EH (cell line): Measurements from ENCODE around the gene NCKIPSD.
"Not testable (repeated sequence)": the region's sequence is repeated elsewhere in the genome, so short reads cannot be mapped to it uniquely, and the experiment has no call there.

Experiments used
- DNase-seq: peaks from one replicate; pipeline ENCODE4 v3.0.0-alpha.2; 2015; ENCODE audit warnings: low read depth

The NCKIPSD gene

DNA sequence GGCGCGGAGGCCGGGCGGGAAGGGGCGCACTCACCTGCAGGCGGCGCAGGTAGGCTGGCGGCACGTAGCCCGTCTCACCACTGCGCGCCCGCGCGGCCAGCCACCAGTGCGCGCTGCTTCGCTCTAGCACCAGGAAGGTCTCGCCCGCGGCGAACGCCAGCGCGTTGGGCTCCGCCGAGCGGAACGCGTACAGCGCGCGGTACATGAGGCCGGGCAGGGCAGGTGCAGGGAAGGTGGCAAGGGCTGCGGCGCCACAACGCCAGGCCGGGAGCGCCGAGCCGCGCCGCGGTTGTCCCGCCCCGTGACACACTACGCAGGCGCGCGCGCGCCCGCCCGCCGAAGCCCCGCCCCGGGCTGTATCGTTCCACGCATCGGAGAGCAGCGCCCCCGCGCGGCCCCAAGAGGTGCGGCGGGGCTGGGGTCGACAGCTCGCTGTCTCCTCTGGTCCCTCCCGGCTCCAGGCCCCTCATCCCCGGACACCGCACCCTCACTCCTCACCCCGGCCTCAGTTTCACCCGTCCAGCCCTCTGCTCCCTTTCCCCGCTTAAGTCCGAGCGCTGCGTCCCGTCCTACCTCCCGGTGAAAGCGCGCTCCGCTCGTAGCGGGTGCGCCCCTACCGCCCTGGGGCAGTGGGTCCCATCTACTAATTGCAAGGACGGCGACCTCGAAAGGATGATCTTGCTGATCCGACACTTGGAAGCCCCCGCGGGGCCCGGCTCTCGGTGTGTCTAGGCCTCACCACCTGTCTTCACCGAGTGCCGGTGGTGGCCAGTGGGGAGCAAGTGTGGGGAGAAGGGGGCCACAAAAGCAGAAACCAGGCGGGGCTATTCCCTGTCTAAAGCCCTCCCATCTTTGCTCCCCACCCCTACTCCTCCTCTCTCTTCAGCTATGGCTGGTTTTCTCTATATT, at the start of gene NCKIPSD:
Gene NCKIPSD, minus strand, starts transcription at position 313 of the 909 bp plus-strand sequence. Its CDS starts 108 bp downstream, at position 205.
- DNase-seq: peak; percentile 80

DNA sequence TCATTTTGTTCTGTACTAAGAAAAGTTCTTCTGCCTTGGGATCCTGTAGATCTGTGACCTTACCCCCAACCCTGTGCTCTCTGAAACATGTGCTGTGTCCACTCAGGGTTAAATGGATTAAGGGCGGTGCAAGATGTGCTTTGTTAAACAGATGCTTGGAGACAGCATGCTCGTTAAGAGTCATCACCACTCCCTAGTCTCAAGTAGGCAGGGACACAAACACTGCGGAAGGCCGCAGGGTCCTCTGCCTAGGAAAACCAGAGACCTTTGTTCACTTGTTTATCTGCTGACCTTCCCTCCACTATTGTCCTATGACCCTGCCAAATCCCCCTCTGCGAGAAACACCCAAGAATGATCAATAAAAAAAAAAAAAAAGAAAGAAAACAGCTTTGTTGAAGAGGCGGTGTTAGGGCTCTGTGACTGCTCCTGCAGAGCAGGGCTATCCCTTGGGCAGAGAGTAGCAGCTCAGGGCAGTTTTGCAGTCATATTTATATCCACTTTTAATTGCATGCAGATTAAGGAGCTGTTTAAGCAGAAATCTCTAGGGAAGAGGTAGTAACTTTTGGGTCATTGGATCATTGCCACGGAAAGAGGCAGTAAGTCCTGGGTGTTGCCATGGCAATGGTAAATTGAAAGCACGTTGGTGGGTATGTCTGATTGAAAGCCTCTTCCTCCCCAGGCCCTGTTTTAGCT, 49.5 kb upstream of the NCKIPSD start:
- peak; percentile 37 for DNase-seq

DNA sequence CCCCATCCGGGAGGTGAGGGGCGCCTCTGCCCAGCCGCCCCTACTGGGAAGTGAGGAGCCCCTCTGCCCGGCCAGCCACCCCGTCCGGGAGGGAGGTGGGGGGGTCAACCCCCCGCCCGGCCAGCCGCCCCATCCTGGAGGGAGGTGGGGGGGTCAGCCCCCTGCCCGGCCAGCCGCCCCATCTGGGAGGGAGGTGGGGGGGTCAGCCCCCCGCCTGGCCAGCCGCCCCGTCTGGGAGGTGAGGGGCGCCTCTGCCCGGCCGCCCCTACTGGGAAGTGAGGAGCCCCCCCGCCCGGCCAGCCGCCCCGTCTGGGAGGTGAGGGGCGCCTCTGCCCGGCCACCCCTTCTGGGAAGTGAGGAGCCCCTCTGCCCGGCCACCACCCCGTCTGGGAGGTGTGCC, 48.8 kb upstream of the NCKIPSD start:
- DNase-seq: not testable (repeated sequence)

DNA sequence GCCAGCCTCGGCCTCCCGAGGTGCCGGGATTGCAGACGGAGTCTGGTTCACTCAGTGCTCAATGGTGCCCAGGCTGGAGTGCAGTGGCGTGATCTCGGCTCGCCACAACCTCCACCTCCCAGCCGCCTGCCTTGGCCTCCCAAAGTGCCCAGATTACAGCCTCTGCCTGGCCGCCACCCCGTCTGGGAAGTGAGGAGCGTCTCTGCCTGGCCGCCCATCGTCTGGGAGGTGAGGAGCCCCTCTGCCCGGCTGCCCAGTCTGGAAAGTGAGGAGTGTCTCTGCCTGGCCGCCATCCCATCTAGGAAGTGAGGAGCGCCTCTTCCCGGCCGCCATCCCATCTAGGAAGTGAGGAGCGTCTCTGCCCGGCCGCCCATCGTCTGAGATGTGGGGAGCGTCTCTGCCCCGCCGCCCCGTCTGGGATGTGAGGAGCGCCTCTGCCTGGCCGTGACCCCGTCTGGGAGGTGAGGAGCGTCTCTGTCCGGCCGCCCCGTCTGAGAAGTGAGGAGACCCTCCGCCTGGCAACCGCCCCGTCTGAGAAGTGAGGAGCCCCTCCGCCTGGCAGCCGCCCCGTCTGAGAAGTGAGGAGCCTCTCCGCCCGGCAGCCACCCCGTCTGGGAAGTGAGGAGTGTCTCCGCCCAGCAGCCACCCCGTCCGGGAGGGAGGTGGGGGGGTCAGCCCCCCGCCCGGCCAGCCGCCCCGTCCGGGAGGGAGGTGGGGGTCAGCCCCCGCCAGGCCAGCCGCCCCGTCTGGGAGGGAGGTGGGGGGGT, 48.2 kb upstream of the NCKIPSD start:
- not testable (repeated sequence) for DNase-seq

DNA sequence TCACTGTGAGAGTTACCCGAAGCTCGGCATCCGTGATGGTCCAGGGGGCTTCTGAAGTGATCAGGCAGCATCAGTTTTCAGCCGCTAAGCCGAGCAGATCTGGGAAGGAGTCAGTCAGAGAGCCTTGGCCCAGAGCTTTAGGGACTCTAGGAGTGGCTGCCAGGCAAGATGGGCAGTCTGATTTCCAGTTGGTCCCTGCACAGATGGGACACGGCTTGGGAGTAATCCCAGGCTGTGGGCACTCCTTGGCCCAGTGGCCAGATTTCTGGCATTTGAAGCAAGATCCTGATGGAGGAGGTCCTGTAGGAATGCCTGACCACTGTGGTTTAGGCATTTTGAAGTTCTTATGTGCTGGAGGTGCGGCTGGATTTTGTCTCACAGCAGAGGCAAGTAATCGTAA, 41.8 kb upstream of the NCKIPSD start:
- DNase-seq: no peak

DNA sequence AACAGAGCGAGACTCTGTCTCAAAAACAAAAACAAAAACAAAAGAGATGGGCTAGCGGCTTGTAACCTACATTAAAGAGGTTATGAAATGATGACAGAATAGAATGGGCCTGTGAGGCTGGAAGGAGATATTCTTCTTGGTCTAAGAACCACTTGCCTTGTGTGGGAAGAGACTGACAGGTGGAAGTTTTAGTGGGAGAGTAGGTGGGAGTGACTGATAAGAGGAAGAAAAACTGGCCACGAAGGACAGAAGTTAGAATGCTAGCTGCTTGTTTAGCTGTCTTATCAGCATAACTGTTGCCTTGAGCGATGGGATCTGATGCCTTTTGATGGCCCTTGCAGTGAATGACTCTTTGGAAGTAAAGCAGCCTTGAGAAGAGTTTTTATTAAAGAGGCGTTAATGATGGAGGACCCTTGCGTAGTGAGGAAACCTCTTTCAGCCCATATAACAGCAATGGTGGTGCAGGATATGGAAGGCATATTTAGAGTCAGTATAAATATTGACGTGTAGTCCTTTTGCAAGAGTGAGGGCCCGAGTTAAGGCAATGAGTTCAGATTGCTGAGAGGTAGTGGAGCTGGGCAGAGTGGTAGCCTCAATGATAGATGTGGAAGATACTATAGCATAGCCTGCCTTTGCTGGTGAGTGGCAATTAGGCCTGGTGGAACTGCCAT, 39.6 kb upstream of the NCKIPSD start:
- DNase-seq: not testable (repeated sequence)

DNA sequence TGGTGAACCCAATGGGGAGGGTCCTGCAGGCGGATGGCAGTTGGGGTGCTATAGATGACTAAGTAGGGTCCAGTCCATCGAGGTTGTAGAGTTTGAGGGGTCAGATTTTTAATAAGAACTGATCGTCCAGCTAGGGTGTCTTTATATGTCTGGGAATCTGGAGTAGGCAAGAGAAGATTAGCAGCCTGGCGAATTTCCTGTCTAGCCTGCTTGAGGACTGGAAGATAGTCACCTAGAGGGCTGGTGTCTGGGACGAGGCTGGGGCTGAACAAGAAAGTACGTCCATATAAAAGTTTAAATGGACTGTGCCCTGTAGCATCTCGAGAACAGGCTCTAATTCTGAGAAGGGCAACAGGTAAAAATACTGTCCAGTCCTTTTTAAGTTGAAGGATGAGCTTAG, 38.0 kb upstream of the NCKIPSD start:
- no peak for DNase-seq

DNA sequence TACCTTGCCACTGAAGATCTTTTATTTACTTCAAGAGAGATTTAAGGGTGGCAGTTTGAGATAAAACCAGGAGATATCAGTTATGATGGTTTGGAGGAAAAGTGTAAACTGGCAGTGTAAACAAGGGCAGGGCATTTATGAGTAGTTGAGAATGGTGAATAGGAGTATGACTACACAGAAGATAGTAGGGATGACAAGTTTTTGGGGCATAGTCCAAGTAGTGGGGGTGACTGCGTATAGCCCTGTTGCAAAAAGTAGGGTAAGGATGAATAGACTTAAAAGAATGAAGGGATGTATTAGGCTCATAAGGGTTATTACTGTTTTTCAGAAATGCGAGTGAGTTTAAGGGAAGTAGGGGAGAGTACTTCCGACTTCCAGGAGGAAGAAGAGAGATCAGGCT, 37.6 kb upstream of the NCKIPSD start:
- DNase-seq: not testable (repeated sequence)

DNA sequence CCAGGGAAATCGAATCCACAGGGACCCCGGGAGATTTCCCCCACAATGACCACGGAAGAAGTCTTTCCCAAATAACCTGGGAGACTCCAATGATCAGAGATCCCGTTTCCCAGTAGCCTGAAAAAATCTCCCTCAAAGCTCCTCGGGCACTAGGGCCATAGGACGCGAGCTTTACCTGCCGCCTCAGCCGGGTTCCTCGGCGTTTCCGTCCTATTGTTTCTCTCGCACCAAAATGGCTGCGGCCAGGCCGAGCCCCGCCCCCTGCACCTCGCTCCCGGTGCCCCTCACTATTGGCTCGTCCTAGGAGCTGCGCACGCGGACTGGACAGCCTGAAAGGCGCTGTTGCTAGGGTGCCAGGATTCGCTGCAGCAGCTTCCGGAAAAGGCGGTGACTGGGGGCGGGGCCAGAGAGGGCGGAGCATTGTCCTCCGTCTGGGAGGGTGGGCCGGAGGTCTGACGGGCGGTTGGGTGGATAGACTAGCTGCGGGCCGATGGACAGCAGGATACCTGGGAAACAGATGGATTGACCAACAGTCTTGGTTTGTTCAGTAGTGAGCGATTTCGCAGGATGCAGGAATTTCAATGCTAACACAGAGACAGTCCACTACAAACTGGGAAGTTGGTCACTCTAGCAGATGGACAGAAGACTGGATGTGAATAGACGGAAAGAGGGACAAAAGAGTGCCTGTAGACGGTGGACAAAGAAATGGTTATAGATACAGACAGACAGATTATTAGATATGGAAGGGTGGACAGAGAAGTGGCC, 31.4 kb upstream of the NCKIPSD start, which contains the start of gene IP6K2:
Gene IP6K2, minus strand, starts transcription at position 240 of the 765 bp plus-strand sequence. CDS start 21,930 bp downstream, outside the sequence.
- peak; percentile 98 for DNase-seq

DNA sequence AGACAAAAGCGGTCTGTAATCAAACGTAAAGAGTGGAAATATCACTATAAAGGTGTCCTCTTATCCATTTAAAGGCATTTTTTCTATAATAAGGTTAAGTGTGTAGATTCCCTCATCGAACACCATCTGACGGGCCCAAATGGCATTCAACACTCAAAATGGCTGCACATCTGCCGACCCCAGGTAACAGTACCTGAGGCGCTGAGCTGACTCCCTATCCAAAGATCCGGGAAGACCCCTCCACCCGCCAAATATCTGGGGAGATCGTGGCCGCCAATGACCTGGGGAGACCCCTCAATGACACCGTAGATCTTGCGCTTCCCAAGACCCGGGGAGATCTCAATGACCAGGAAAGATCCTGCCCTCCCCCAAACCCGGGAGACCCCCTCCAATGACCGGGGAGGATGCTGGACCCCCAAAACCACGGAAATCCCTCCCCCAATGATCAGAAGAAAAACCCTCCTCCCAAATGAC, 30.8 kb upstream of the NCKIPSD start:
- no peak for DNase-seq

DNA sequence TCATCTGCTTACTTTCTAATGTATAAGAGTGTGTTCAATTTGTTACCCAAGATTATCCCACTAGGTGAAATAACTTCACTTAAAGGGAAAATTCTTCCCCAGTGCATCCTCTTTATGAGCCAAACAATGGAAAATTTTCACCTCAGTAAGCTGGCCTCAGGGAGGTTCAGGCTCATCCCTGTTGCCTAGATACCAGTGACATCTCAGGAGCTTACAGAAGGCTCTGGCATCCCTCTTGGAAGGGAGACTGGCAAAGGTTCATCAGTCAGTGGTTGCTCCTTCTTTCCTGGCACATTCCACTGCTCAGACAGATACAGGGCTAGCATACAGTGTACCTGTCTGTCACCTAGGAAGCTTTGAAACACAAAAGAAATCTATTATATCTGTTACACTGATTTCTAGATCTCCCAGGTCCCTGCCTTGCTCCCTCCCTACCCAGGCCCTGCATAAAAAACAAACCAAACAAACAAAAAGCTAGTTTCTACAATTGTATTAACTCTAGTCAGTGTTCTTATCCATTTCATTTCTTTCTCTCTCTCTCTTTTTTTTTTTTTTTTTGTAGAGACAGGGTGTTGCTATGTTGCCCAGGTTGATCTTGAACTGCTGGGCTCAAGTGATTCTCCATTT, 29.6 kb upstream of the NCKIPSD start:
- peak; percentile 75 for DNase-seq

DNA sequence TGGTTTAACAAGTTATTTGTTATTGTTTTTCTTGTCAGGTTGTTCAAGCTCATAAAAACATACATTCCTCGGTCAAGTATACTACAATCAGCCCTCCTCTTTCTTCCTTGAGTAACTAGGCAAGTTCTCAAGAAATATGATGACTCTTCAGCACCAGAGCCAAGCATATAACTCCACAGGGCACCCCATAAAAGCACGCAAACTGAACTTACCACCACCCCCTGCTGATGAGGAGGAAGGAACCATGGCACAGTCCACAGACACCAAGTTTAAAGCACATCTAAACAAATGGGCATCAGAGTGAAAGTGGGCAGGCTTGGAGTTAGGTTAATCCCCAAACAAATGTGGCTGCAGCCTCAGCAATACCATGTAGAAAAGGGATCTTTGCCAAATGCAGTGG, 26.0 kb upstream of the NCKIPSD start:
- DNase-seq: peak; percentile 19

DNA sequence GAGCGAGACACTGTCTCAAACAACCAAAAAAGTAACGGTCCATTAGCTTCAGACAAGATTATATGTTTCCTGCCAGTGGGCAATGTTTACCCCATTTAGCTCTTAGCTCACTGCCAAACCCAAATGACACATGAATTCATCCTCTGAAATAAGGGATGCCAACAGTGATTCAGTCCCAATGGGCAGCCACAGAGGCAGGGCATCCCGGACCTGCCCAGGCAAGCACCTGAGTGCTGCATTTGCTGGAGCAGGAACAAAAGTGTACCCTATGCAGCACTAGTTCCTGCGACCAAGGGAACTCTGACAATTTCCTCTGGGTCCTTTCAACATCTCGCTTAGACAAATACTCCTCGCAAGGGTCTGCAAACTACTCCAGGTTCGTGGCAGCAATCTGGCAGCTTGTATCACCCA, 23.3 kb upstream of the NCKIPSD start:
- DNase-seq: no peak

DNA sequence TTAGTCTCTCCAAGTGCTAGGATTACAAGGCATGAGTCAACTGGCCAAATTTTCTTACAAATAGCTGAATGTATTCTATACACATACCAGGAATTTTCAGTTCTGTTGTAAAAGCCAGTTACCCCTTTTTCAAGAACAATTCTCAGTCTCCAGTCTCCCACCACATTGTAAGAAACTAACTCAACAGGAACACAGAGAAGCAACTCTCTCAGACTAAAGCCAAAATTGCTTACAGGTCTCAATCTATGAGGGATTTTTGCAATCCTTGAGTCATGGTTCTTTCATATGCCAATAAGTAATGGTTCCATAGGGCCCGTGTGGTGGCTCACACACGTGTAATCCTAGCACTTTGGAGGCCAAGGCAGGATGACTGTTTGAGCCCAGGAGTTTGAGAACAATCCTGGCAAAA, 22.8 kb upstream of the NCKIPSD start:
- peak; percentile 55 for DNase-seq

DNA sequence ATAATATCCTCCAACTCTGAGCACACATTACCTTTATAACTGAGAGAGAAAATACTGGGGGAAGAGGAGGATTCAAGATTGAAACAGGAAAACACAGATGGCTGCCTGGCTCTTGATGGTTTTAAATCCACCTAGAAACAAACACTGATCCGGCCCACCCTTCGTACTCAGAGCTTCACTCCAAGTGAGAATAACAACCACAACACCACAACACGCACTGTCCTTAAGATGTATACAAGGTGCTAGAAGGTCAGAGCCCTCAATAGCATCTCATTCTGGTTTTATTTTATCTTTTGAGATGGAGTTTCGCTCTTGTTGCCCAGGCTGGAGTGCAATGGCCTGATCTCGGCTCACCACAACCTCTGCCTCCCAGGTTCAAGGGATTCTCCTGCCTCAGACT, 21.4 kb upstream of the NCKIPSD start:
- DNase-seq: no peak

DNA sequence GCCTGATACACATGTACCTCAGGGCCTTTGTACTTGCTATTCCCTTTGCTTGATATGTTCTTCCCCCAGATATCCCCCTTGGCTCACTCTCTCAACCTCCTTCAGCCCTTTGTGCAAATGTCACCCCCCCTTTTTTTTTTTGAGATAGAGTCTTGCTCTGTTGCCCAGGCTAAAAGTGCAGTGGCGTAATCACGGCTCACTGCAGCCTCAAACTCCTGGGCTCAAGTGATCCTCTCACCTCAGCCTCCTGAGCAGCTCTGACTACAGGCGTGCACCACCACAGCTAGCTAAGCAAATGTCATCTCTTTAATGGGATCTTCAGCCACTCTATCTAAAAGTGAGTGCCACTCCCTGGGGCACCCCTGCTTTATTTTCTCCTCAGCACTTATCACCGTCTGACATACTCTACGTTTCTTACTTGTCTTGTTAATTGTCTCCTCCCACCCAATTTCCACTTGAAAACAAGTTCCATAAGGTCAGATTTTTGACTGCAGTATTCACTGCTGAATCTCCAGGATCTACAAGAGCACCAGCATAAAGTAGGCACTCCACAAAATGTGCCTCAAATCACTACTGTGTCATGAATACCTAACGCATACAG, 16.7 kb upstream of the NCKIPSD start:
- DNase-seq: no peak

DNA sequence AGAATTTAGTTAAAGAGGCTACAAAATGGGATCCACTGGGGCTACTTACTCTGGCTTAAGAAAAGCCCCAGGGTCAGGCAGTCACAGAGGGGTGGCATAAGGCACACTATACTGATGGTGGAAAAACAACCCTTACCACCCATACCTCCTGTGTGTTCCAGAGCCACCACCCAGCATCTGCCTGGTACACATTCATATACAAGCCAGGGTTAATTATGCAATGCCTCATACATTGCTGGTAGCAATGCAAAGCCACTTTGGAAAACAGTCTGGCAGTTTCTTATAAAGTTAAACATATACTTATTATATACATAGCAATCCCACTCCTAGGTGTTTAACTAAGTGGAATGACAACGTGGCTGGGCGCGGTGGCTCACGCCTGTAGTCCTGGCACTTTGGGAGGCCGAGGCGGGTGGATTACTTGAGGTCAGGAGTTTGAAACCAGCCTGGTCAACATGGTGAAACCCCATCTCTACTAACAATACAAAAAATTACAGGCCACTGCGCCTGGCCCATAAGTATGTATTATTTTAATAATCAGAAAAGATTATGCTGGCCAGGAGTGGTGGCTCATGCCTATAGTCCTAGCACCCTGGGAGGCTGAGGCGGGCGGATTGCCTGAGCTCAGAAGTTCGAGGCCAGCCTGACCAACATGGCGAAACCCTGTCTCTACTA, 15.2 kb upstream of the NCKIPSD start:
- DNase-seq: no peak

DNA sequence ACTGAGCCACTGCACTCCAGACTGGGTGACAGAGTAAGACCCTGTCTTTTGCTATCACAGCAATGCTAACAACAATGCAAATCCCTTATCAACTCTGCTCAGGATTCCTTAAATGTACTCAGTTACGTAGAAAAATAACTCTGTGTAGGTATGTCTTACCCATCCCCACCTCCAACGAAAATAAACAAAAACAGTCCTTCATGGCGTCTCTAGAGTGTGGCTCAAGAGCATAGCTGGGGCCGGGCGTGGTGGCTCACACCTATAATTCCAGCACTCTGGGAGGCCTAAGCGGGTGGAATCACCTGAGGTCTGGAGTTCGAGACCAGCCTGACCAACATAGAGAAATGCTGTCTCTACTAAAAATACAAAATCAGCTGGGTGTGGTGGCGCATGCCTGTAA, 13.2 kb upstream of the NCKIPSD start:
- no peak for DNase-seq

DNA sequence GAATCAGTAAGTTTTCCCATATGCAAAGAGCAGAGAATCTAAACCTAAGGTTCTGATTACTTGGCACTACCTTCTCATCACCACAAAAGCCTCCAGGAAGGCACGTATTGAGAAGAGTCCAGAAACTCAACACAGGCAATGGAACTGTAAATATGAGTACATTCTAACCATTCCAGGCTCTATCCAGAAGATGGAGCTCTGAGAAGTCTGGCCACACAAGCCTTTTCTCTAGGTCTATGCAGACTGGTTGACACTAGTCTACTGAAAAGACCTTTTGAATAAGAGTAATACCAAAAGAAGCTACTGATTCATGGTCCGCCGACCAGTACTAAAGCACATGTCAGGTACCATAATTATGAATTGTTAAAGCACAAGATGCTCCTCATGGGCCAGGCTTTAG, 12.2 kb upstream of the NCKIPSD start:
- no peak for DNase-seq
